Left lung (tissue), 10 donors: ENCODE measurements around the gene TBC1D14. TPM values are rescaled to one million over a fixed set of nuclear protein-coding genes. Genes with fewer than 3 reads are reported as not detected.
A peak's percentile ranks its signal among the peaks of the same experiment; 100 is the strongest.

Experiments
- ATAC-seq: fragments of 200-7000 bp; cut with Tn5 transposase; one replicate; pipeline ENCODE4 v1.9.1; 2020; ENCODE audit warnings: moderate library complexity
- DNase-seq, 4 donors: peaks; one replicate each; pipeline ENCODE4 v3.0.0-alpha.2; 2013 to 2020
- H3K27ac ChIP-seq, 2 donors: fragments of 200-600 bp; sonication (generic) in 1 of 2; one replicate each; pipeline versions ENCODE4 v1.5.0 to v1.8.0; 2020 to 2021
- H3K27me3 ChIP-seq, 2 donors: fragments of 200-600 bp; sonication (generic) in 1 of 2; one replicate each; pipeline versions ENCODE4 v1.5.0 to v1.8.0; 2020 to 2021
- H3K36me3 ChIP-seq, 2 donors: fragments of 200-600 bp; sonication (generic) in 1 of 2; one replicate each; pipeline versions ENCODE4 v1.5.0 to v1.8.0; 2020 to 2021
- H3K4me1 ChIP-seq, 2 donors: fragments of 200-600 bp; one replicate each; pipeline ENCODE4 v1.8.0; 2021
- H3K4me3 ChIP-seq, 2 donors: fragments of 200-600 bp; sonication (generic) in 1 of 2; one replicate each; pipeline versions ENCODE4 v1.5.0 to v1.8.0; 2020 to 2021; ENCODE audit warnings: mild to moderate bottlenecking in 1 of 2
- H3K9me3 ChIP-seq, 2 donors: fragments of 200-600 bp; sonication (generic) in 1 of 2; one replicate each; pipeline versions ENCODE4 v1.5.0 to v1.8.0; 2020 to 2021
- CTCF ChIP-seq, 2 donors: fragments of 200-600 bp; sonication (generic) in 1 of 2; IDR thresholded peaks; one replicate each; pipeline versions ENCODE4 v1.5.0 to v1.8.0; 2021; ENCODE audit warnings: antibody characterized with exemption in 2 of 2
- intact Hi-C, 2 donors: fragments of 100-400 bp; cut with DNase I; formaldehyde crosslinking; loops; one replicate each; pipeline versions ENCODE4 v1.11.2 to v1.14.2; 2022
- polyA plus RNA-seq, 6 donors: library from polyadenylated mRNA; unstranded; fragments of 120-200 nt; gene quantifications; one replicate each; pipeline ENCODE4 v1.2.1, GENCODE V29; 2013; ENCODE audit not compliant: insufficient read length in 6 of 6
- total RNA-seq, 2 donors: library from RNA; stranded (reverse); fragmentation: NEBNext Ultra II Directional; extraction: Animal tissue kit (Norgen Biotek cat#: 25700); gene quantifications; one replicate each; pipeline ENCODE4 v1.2.1, GENCODE V29; 2021
- donor health status: DM: no; HTN: yes; CAD: no.
- donor health status: DM: no; HTN: no; CAD: no.

The TBC1D14 gene
- total and polyA plus RNA-seq, 8 donors: 39.2 to 73.4 (median 45.1) TPM

GRCh38 chr4:6948134-6948460, 38.5 kb downstream of the TBC1D14 start:
- H3K4me1 ChIP-seq: peaks cover 13 to 46% of the 10 kb centered on the region in 2 donors
- H3K9me3 ChIP-seq: no peaks in the 10 kb centered on the region
- H3K27me3 ChIP-seq: no peaks in the 10 kb centered on the region
- H3K27ac ChIP-seq: no peak overlapping the region
- TF ChIP-seq CTCF (IDR thresholded peaks at IDR 0.05): no peak
- H3K36me3 ChIP-seq: peaks cover 0 to 7% of the 10 kb centered on the region in 2 donors
- no peak for DNase-seq
- no peak overlapping the region for H3K4me3 ChIP-seq
- intact Hi-C loops: no loop called here
- no peak for ATAC-seq

GRCh38 chr4:6951880-6952381, 42.3 kb downstream of the TBC1D14 start:
- no peaks in the 10 kb centered on the region for H3K27me3 ChIP-seq
- H3K27ac ChIP-seq: no peak overlapping the region
- DNase-seq (no peak), ATAC-seq (no peak)
- H3K9me3 ChIP-seq: no peaks in the 10 kb centered on the region
- peaks cover 12 to 55% of the 10 kb centered on the region in 2 donors for H3K4me1 ChIP-seq
- H3K4me3 ChIP-seq: no peak overlapping the region
- intact Hi-C loops: no loop called here
- peaks cover 0 to 4% of the 10 kb centered on the region in 2 donors for H3K36me3 ChIP-seq
- no peak for TF ChIP-seq CTCF (IDR thresholded peaks at IDR 0.05)

- no peak for TF ChIP-seq CTCF (IDR thresholded peaks at IDR 0.05)
Measured at GRCh38 chr4:6953751-6954380, 44.2 kb downstream of the TBC1D14 start.

GRCh38 chr4:6955261-6955911, 45.8 kb downstream of the TBC1D14 start:
- peak in 2 of 4 donors; percentile 52 to 72 for DNase-seq
- no peaks in the 10 kb centered on the region for H3K9me3 ChIP-seq
- peaks cover 7 to 54% of the 10 kb centered on the region in 2 donors for H3K4me1 ChIP-seq
- peak; percentile 80 for ATAC-seq
- intact Hi-C loops: no loop called here
- H3K27ac ChIP-seq: peak overlapping the region; percentile 58 to 62
- no peak for TF ChIP-seq CTCF (IDR thresholded peaks at IDR 0.05)
- no peak overlapping the region for H3K4me3 ChIP-seq
- peaks cover 0 to 4% of the 10 kb centered on the region in 2 donors for H3K36me3 ChIP-seq
- no peaks in the 10 kb centered on the region for H3K27me3 ChIP-seq

More at GRCh38 chr4:6953751-6954380, 44.2 kb downstream of the TBC1D14 start:
- ATAC-seq (peak; percentile 68), DNase-seq (peak in 3 of 4 donors; percentile 52 to 87 (median 72))
- no peak overlapping the region for H3K4me3 ChIP-seq
- H3K27me3 ChIP-seq: no peaks in the 10 kb centered on the region
- intact Hi-C loops: no loop called here
- peaks cover 7 to 54% of the 10 kb centered on the region in 2 donors for H3K4me1 ChIP-seq
- peak overlapping the region; percentile 8 to 42 for H3K27ac ChIP-seq
- H3K9me3 ChIP-seq: no peaks in the 10 kb centered on the region
- peaks cover 0 to 4% of the 10 kb centered on the region in 2 donors for H3K36me3 ChIP-seq

- intact Hi-C loops: no loop called here
- peak overlapping the region in 1 of 2 donors; percentile 62 for H3K27ac ChIP-seq
- no peaks in the 10 kb centered on the region for H3K27me3 ChIP-seq
- H3K36me3 ChIP-seq: peaks cover 0 to 4% of the 10 kb centered on the region in 2 donors
- DNase-seq (peak in 1 of 4 donors; percentile 13), ATAC-seq (peak; percentile 23)
- no peaks in the 10 kb centered on the region for H3K9me3 ChIP-seq
- peaks cover 7 to 54% of the 10 kb centered on the region in 2 donors for H3K4me1 ChIP-seq
- H3K4me3 ChIP-seq: no peak overlapping the region
- TF ChIP-seq CTCF (IDR thresholded peaks at IDR 0.05): no peak
Measured at GRCh38 chr4:6956087-6956433, 46.4 kb downstream of the TBC1D14 start.
